HK-2 (cell line): ENCODE measurements around the gene B4GALT4.
"Not testable (repeated sequence)": the region's sequence is repeated elsewhere in the genome, so short reads cannot be mapped to it uniquely, and the experiment has no call there.

ENCODE experiments used
- DNase-seq: peaks from one replicate; pipeline ENCODE4 v3.0.0-alpha.2; 2018; ENCODE audit not compliant: unreplicated experiment

B4GALT4 gene

GRCh38 chr3:119205209-119205608 lies 35.5 kb downstream of the B4GALT4 start:
- DNase-seq = no peak

GRCh38 chr3:119195911-119196310 lies 44.8 kb downstream of the B4GALT4 start:
- DNase-seq = no peak

GRCh38 chr3:119195151-119195476 lies 45.6 kb downstream of the B4GALT4 start:
- no peak for DNase-seq

- DNase-seq = no peak
These were observed 46.2 kb downstream of the B4GALT4 start for GRCh38 chr3:119194237-119195150.

GRCh38 chr3:119191800-119192199 lies 48.9 kb downstream of the B4GALT4 start:
- no peak for DNase-seq

DNA sequence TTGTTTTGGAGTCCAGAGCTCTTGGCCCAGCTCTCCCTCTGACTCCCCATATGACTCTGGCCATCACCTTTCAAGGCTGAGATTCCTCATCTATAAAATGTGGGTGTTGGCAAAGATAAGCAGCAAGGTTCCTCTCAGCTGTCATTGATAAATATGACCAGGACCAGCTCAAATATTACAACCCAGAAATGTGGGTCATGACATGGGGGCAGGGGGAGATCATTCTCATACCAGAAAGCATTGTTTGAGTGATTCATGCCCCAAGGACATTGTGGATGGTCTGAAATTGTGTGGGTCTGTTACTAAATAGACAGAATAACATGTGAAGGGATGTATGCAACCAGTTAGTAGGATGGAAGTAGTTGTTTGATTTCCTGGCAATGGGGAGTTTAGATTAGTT lies 53.4 kb downstream of the B4GALT4 start:
- no peak for DNase-seq

DNA sequence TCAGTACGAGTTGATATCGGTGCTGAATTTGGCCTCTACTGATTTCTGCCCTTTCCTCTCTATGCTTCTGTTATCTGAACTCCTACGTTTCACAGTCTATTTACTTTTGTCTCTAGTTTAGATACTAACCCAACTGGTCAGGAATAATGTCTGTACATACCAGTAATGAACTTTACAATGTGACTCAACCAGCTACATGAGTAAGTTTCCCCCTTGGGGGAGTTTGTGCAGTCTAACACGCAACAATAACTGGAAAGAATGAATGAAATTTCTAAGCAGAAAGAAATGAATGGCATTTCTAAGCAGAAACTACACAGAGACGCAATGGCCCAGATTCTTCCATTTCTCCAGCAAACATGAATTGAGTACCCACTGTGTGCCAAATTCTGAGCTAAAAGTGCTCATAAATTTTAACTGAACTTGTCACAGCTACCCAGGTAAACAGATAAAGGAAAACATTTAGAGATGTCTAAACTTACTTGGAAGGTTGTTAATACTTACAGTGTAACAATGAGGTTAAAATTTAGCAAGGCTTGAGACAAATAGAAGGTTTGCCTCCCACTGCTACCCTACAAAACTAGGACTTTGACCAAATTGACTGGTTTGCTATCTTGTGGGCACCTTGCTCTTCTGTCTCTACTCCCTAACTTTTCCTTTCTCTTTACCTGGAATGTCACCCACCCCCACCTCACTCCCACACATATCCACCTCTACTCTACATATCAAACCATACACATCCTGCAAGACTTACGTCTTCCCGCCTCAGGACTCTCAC lies 55.7 kb downstream of the B4GALT4 start:
- DNase-seq = no peak

DNA sequence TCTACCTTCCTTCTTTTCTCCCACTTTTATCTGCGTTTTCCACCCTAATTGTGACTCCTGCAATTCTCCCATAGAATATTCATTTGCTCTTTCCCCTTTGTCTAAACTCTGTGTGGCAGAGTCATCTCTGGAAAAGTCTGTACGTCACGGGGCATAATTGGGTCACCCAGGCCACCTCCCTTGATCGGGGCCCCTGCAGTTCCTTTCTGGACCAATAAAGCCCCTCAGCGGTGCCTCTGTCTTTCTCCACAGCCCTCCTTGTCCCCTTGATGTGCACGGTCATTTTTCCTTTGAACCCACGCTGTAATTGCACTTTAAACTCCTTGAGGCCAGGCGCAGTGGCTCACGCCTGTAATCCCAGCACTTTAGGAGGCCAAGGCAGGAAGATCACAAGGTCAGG lies 56.6 kb downstream of the B4GALT4 start:
- no peak for DNase-seq

GRCh38 chr3:119181765-119182164 lies 58.9 kb downstream of the B4GALT4 start:
- DNase-seq = peak; percentile 22

GRCh38 chr3:119177321-119177720 lies 63.4 kb downstream of the B4GALT4 start:
- DNase-seq = no peak

DNA sequence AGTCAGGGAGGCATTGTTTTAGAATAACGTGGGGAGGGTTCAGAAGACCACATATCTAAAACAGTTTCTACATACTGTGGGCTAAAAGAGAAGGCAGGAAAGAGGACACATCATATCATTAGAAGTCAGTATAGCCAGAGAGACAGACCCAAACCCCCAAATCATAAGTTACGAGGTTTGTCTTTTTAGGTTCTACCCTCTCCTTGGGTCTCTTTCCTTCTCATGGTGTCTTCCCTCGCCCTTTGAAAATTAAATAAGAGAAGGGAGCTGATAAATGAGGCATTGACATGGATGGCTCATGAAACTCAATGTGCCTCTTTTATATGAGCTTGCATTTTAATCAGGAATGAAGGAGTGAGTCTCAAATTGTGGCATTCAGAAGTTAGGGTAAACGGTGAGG lies 63.9 kb downstream of the B4GALT4 start:
- no peak for DNase-seq

- no peak for DNase-seq
These were observed 64.6 kb downstream of the B4GALT4 start for GRCh38 chr3:119175872-119176756.

DNA sequence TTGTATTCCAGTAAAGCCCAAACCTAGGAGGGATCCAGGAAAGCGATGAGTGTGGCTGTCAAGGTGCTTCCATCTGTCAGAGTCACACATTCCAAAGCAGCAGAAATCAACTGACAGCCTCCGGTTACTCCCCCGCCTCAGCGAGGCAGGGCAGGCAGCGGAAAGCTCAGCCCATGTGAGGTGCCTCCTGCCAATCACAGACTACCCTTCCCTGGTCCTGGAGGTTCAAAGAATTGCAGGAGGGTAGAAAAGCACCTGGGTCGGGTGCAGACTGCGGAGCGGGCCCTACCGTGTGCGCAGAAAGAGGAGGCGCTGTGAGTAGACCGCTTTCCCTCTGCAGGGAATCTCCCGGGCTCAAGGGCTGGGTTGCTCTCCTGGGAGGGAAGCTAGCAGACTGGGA lies 67.4 kb downstream of the B4GALT4 start, which contains the start of gene UPK1B:
Gene UPK1B (plus strand): TSS at position 274 of the 400 bp plus-strand sequence. CDS start 13,144 bp downstream, outside the sequence.
- DNase-seq = no peak

DNA sequence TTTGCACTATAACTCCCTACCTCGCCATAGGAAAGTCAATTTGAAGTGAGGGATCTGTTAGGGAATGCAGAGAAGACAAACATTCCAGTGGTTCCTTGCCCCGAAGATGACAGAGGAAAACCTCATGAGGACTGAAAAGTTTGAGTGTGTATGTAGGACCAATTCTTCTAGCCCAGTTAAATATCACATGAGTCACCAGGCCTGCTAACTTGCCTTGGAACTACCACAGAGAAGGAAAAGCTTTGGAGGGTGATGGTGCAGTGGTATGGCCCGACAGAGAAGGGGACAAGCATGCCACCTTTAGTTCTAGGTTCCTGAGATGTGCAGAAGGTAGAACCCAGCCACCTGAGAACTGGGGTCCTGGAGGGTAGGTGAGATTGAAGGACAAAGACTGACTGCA lies 69.9 kb downstream of the B4GALT4 start:
- DNase-seq = no peak

DNA sequence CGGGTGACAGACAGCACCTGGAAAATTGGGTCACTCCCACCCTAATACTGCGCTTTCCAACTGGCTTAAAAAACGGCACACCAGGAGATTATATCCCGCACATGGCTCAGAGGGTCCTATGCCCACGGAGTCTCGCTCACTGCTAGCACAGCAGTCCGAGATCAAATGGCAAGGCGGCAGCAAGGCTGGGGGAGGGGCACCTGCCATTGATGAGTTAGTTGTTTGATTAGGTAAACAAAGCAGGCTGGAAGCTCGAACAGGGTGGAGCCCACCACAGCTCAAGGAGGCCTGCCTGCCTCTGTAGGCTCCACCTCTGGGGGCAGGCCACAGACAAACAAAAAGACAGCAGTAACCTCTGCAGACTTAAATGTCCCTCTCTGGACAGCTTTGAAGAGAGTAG lies 75.9 kb downstream of the B4GALT4 start:
- DNase-seq = not testable (repeated sequence)
